ENCODE measurements around the gene KSR2.
"Not testable (repeated sequence)": the region's sequence is repeated elsewhere in the genome, so short reads cannot be mapped to it uniquely, and the experiment has no call there.

Gene KSR2

DNA sequence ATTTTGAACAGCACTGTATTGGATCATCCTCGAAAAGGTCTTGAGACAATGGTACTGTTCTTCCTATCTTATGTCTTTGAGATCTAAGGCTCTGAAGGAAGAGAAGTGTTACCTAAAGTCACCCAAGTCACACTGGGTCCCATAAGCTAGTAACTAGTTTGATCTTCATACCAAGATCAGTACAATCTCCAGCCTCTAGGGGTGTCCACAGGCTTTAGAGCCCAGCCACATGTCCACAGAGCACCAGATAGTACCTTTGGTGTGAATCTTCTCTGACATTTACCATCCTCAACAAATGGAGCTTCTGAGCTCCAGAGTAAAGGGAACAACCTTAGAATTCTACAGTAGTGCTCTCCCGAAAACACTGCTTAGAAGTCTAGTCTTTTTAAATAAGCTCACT is 78.7 kb downstream of the KSR2 start:
- no peak for DNase-seq

DNA sequence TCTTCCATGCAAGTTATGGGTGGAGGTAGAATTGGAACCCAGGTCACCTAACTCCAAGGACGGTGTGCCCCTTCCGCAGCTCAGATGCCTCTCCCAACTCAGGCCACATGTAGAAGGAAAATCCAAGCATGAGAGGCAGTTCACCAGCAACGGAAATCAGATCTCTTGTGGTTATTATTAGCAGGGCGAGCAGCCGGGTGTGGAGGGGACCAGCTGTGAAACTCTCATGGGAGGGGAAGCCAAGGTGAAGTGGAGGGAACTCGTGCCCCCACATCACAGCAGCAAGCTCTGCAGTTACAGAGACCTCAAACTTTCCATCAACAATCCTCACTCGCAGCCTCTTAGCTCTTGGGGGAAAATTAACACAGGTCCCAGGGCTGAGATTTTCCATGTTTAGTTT is 79.7 kb downstream of the KSR2 start:
- no peak for DNase-seq

DNA sequence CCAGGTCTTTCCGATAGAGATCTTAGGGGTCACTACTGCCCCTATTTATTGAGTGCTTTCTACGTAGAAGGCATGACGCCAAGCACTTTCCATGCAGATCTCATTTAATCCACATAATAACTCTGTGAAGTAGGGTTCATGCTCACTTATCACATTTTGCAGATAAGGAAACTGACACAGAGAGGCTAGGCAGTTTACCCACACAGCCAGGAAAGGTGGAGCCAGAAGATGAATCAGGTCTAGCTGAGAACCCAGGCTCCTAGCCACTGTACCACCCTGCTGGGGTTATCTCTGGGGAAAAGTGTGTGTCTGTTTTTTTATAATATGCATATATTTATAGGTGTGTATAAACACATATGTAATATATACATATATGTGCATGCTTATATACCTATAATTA is 83.6 kb downstream of the KSR2 start:
- no peak for DNase-seq

DNA sequence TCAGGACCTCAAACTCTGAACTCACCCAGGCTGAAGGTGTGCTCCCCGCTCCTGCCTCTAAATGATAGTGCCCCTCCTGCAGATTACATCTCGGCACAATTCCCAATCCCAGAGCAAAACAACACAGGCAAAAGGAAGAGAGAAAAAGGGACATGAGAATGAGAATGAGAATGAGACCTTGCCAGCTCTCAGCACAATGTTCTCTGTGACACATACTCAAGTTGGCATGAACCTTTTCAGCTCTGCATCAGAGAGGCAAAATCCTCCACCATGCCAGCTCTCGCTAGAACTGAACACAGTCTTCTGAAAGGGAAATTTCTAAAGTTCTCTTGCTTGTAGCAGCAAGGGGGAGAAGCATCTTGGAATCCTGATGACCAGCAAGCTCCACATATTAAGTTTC is 84.6 kb downstream of the KSR2 start:
- no peak for DNase-seq

DNA sequence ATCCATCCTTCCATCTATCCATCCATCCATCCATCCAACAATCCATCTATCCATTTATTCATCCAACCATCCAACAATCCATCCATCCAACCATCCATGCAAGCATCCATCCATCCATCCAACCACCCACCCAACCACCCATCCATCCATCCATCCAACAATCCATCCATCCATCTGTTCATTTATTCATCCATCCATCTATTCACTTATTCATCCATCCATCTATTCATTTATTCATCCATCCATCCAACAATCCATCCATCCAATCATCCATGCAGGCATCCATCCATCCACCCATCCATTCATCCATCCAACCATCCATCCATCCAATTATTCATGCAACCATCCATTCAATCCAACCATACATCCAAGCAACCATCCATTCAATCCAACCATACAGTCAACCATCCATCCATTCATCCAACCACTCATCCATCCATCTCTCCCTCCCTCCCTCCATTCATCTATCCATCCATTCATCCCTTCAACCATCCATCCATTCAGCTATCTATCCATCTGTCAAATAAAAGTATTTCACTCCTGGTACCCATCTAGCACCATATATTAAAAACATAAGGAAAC is 86.1 kb downstream of the KSR2 start:
- no peak for DNase-seq

DNA sequence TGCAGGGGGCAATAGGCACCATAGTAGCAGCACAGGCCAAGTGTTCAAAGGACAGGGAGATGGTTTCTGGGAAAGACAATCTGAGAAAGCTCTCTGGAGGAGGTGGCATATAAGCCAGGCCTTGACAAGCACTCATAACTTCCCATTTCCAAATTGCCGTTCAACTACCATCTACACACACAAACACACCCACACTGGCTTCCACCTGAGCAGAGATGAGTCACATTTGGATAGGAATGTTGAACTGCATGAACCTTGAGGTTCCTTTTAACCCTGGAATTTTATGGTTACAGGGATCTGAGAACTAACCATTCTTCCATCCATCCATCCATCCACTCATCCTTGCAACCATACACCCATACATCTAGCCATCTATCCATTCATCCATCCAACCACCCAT is 86.6 kb downstream of the KSR2 start:
- no peak for DNase-seq

DNA sequence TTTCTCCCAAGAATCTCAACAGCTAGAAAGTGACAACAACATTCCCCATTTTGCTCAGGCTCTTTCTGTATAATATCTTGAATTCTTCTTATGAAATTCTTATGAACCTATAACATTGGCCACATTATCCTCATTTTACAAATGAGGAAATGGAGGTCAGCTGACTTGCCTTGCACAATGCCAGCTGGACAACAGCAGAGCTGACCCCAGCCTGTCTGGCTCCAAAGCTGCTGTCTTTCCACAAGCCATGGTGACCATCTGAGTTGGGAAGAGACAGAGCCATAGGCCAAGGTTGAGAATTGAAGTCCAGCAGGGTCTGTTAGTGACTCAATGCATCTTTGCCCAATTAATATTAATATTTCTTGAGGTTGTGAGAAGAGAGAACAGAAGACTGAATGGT is 87.3 kb downstream of the KSR2 start:
- no peak for DNase-seq

DNA sequence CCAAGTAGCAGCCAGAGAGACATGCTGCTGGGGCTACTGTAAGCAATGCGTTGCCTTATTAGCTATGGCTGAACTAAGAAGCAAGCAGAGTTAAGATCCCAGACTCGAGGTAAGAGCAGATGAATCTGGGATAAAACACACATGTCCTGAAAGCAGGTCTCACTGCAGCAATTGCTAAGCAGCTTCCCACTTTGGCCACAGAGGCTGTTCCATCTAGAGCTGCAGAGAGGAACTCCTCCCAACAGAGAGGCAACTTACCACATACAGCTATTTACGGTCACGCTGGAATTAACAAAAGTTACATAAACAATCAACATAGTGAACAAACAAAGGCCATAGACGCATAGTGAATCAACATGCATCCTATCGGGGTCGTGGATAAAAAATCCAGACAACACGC is 90.2 kb downstream of the KSR2 start:
- DNase-seq, result no peak

DNA sequence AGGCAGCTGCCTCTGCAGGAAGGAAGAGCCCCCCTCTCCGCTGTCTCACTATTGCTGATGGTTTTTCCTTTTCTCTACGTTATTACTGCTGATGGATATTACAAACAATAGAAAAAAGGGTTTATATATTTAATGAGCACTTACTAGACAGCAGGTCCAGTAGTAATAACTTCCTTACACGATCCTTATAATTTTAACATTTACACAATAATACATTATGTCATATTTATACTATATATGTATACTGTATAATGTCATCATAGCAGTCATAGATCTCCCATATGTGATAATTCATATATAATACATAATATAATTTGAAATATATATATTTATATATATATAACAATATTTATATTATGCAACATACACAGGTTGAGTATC is 92.4 kb downstream of the KSR2 start:
- no peak for DNase-seq

DNA sequence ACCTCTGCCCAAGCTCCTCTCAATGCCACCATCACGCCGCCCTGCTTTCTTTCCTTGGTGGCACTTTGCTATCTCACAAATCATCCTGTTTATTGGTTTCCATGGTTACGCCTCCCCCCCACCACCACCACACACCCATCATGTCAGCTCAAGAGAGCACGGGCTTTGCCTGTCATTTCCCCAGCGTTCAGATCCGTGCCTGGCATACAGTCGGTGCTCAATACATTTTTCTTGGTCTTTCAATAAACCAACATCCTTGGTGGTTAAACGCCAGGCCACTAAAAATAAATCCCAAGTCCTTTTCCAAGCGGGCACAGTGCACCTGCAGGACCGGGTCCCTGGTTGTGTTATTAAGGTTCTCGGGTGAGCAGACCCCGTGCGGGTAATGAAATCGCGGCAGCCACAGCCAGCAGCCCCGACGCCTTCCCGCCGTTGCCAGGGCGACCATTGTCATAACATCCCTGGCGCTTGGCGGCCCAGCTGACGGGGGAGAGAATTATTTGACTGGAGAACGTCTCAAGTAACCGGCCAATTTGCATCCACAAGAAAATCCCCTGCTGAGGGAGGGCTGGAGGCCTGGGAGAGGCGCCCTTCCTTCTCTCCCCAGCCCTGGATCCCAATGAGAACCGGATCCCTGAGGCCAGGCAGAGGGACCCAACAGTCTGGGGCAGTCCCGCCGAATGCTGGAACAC is 92.9 kb downstream of the KSR2 start:
- no peak for DNase-seq

DNA sequence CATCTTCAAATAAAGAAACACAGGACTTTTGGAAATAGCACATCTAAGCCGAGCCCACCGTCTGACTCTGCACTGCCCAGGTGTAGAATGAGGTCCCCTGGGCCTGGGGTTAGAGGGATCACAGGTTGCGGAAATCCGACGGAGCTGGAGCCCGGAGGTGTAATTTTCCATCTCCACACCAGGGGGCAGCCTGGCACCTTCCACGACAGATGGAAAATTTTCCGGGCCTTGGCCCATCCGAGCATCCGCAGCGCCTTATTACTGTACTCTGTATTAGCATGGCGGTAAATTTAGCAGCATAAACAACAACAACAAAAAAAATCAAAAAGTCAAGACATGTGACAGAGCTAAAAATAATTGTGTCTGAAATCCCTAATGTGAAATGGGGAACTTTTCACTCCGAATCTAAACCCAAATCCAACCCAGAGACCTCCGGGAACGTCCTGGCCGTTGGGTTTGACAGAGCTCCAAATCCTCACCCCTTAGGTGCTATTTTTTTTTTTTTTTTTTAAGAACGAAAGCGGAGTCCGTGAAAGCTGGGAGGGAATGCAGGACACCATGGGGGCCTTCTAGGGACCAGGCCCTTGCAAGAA is 93.9 kb downstream of the KSR2 start:
- DNase-seq, result no peak

DNA sequence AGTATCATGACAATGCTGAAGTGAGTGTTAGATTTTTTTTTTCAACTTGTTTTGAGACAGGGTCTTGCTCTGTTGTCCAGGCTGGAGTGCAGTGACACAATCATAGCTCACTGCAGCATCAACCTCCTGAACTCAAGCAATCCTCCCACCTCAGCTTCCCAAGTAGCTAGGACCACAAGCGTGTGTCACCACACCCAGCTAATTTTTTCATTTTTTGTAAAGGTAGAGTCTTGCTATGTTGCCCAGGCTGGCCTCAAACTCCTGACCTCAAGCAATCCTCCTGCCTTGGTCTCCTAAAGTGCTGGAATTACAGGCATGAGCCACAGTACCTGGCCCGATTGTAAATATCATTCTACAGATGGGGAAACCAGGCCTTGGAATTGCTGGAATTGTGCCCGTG is 94.6 kb downstream of the KSR2 start:
- not testable (repeated sequence) for DNase-seq

DNA sequence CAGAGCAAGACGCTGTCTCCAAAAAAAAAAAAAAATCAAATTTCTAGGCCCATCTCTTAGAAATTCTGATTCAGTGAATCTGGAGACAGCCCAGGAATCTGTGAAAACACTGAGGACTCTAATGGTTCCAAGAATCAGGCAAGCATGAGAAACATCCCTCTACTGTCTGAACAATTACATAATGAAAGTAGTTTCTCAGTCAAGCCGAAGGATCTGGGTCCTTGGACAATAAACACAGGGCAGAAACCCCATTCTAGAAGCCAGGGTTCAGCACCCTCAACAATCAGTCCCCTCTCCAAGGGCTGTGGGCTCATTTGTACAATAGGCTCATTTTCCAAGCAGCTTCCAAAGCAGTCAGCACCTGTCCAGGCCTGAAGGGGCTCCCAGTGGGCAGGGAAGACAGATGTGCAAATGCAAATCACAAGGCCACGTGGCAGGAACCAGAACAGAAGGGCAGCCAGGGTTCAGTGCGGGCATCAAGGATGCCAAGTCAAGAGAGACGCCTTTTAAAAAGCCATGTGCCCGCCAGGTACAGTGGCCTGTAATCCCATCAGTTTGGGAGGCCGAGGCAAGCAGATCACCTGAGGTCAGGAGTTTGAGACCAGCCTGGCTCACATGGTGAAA is 96.1 kb downstream of the KSR2 start:
- no peak for DNase-seq

DNA sequence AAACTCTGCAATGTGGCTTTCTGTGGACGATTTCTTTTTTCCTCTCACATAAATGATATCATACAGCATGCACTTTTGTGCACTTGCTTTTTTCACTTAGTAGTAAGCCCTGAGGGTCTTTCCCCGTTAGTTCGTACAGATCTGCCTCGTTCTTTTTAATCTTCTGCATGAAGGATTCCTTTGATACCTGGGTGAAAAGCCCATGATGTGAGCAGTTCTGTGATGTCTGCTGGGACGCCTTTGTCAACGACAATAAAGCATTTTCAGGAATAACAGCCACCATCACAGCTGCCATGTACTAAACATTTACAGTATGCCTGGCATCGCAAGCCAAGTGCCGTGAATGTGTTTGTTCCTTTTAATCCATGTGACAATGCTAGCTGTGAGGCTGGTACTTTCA is 99.2 kb downstream of the KSR2 start:
- no peak for DNase-seq

DNA sequence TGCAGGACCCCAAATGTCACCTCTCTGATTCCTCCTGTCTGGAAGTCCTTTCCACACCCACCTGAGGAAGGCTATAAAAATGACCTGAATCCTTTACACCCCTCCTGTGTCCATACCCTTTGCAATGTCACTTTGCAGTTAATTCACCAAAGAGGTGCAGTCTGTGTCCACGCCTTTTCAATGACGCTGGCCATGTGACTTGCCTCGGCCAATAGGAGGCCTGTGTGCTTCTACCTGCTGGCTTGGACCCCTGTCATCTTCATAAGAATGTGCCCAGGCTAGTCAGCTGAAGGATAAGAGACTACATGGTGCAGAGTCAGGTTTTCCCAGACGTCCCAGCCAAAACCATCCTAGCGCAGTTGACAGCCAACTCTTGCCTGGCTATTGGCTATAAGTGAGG is 101.4 kb downstream of the KSR2 start:
- no peak for DNase-seq

DNA sequence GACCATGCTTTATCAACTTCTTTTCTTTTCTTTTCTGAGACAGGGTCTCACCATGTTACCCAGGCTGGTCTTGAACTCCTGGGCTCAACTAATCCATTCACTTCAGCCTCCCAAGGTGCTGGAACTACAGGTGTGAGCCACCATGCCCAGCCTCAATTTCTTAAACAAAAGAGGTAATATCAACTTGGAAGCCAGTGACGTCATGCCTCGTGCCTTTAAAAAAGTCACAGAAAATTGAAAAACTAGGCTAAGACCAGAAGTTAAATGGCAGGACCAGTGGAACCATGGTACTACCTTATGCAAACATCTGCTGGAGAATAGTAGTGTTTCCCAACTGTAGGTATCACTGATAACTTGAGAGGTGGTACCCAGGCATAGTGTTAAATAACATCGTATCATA is 103.3 kb downstream of the KSR2 start:
- no peak for DNase-seq

DNA sequence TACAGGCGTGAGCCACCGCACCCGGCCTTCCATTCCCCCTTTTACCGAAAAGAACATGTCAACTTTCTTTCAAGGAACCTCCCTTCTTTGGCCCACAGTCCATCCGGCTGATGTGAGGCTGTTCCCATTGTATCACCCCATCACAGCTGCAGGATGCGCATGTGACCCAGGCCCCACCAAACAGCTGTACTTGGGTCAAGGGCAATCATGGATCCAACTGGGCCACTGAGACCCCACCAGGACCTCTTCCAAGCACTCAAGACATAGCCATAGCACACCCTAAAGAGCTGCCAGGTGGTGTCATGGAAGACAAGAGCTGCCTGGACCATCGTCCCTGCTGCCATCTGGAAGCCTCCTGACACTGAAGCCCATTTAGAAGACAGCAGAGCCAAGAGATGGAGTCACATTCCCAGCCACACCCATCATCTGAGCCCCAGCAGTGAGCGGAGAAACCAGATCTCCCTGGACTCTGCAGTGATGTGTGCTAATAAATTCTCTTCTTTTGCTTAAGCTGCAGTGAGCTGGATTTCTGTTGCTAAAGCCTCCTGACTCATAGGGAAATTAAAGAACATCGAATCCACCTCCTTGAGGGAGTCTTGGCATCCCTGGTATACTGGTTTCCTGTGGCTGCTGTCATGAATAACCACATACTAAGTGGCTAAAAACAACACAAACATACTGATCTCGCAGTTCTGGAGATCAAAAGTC is 105.6 kb downstream of the KSR2 start:
- DNase-seq, result no peak

DNA sequence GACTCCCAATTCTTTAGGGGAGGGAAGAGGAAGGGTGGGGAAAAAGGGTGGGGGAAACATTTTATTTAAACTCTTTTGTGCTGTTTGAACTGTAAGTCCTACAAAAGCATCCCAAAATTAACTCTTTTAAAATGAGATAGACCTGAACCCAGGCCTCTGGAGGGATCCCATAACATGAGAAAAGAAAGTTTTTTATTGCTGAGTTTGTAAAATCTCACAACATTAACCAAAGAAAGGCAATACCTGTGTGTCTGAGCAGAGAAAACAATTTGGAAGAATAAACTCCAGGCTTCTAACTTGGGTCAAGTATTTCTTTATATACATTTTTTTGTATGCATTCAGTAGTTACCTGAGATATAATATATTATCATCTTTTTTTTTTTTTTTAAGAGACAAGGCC is 107.1 kb downstream of the KSR2 start:
- no peak for DNase-seq

DNA sequence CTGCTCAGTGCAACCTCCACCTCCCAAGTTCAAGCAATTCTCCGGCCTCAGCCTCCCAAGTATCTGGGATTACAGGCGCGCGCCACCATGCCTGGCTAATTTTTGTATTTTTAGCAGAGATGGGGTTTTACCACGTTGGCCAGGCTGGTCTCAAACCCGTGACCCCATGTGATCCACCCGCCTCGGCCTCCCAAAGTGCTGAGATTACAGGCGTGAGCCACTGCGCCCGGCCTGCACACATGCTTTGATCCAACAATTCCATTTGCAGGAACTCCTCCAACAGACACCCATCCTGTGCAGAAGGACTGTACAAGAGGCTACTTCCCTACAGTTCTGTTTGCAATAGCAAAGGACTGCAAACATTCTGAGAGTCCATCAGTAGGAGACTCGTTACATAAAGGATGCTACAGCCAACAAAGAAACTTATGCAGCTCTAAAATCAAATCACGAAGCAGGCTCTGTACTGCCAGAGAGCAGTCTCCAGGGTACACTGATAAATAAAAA is 108.0 kb downstream of the KSR2 start:
- DNase-seq, result not testable (repeated sequence)

DNA sequence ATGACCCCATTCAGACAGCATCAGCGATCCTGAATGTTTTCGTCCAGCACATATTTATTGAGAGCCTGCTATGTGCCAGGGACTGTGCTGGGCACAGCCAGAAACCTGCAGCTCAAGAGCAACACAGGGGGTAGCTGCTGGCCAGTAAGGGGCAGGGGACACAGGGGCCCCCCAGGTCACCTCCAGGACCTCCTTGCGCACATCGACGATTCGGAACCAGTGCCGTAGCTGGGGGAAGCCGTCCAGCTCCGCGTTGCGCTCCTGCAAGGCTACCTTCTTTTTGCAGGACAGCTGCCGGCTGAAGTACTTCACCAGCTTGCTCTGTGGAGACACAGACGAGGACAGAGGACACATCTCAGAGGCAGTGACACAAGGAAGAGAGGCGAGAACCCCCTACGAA is 108.7 kb downstream of the KSR2 start:
- no peak for DNase-seq

DNA sequence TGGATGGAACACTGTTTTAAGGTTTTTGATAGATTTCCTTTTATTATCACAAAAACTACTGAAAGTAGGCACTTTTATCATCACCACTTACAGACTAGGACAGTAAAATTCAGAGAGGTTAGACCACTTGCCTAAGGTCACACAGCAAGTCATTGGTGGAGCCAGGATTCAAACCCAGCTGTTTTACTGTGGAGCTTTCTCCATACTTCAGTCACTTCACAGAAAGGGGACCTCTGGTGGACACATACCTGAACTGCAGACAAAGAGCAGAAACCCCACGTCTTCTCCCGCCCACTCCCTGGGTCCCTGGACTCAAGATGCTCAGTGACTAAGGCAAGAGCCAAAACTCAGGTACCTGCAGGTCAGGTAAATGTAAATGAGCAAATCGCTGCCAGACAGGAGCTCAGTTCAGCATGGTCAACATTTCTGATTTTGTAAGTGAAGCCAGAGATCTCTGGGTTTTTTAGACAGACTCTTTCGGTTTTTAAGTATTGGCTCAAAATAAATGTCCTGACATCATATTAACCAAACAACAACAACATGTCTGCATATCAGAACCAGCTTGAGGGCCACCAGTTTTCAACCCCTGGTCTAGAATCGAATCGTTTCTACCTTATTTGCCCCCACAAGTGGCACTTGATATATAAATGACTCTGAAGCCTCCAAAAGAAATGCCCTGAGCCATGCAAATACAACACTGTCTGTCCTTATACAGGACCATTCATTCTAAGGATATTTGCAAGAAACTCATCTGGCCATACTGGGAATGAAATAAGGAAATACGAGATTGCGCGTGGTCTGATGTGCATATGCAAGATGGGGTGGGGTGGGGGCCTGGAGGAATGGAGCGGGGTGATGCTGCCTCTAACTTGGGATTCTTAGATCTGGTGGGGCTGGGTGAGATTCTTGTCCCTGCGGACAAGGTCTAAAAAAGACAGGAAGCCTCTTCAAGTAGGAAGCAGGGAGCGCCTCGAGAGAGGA is 110.9 kb downstream of the KSR2 start:
- DNase-seq, result peak; percentile 42

DNA sequence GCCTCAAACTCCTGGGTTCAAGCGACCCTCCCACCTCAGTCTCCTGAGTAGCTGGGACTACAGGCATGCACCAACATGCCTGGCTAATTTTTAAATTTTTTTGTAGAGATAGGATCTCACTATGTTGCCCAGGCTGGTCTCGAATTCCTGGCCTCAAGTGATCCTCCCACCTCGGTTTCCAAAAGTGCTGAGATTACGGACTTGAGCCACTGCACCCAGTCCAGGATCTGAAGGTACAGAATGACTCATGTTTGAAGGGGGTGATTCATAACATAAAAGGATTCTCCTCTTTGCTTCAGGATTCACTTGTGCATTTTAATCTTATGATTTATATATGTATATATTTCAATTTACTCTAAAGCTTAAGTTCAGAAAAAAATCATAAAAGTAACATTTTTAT is 111.7 kb downstream of the KSR2 start:
- not testable (repeated sequence) for DNase-seq
